Upper lobe of right lung (tissue), 1 donor: ENCODE results near the gene CGN. TPM values are rescaled to one million over a fixed set of nuclear protein-coding genes. Genes with fewer than 3 reads are reported as not detected.

Source experiments
- ATAC-seq: fragments of 200-7000 bp; cut with Tn5 transposase; one replicate; pipeline ENCODE4 v1.9.1; 2020; ENCODE audit warnings: mild to moderate bottlenecking, moderate library complexity
- DNase-seq: peaks from one replicate; pipeline ENCODE4 v3.0.0-alpha.2; 2020
- H3K27ac ChIP-seq: fragments of 200-600 bp; one replicate; pipeline ENCODE4 v1.8.0; 2022
- H3K27me3 ChIP-seq: fragments of 200-600 bp; one replicate; pipeline ENCODE4 v1.8.0; 2022; ENCODE audit warnings: mild to moderate bottlenecking
- H3K36me3 ChIP-seq: fragments of 200-600 bp; one replicate; pipeline ENCODE4 v1.8.0; 2022
- H3K4me1 ChIP-seq: fragments of 200-600 bp; one replicate; pipeline ENCODE4 v1.8.0; 2022
- H3K4me3 ChIP-seq: fragments of 200-600 bp; one replicate; pipeline ENCODE4 v1.8.0; 2022; ENCODE audit warnings: mild to moderate bottlenecking
- H3K9me3 ChIP-seq: fragments of 200-600 bp; one replicate; pipeline ENCODE4 v1.8.0; 2022
- intact Hi-C: fragments of 100-400 bp; cut with DNase I; formaldehyde crosslinking; loops from one replicate; pipeline ENCODE4 v1.11.0; 2022
- total RNA-seq: library from RNA; stranded (reverse); fragmentation: NEBNext Ultra II Directional; extraction: Animal tissue kit (Norgen Biotek cat#: 25700); gene quantifications from one replicate; pipeline ENCODE4 v1.2.1, GENCODE V29; 2021
- TF ChIP-seq, protein P1 (sequence below): fragments of 200-600 bp; IDR thresholded peaks from one replicate; pipeline ENCODE4 v1.8.0; 2022; ENCODE audit warnings: antibody characterized with exemption
- donor health status: DM: no; HTN: yes; CAD: no; lungs with severe emphysema.

CGN gene
- total RNA-seq, 1 donor from 2014 or later = 62.5 TPM

DNA sequence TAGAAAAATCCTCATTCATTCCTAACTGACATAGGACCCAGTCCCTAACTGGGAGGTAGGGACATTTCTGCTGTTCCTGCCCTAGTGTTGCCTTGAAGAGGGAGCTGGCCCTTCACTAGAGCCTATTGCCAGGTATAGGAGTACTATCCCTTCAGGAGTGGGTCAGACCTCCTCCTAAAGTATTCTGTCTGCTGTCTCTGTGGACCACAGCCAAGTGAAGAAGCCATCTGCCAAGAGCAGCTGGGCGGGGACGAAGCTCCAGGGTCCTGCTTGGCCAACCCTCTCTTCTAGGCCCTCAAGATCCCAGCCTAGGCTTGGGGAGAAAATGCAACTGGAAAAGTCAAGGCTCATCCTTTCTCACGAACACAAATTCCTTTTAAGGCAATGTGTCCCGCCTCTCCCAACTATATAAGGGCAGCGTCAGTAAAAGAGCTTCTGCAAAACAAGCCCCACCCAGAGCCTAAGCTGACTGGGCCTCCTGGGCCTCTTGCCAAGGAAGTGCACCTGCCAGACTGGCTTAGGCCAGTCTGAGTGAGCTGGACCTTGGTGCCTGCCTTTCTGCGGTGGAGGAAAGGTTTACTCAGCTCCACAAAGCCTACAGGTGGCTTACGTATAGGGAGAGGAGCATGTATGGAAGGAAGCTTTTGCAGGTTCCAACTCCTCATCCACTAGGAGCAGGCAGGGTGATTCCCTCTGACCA is 28.3 kb downstream of the CGN start:
- Histone ChIP-seq H3K4me1 (peaks cover 9% of the 10 kb centered on the region), H3K27me3 (no peaks in the 10 kb centered on the region), H3K36me3 (no peaks in the 10 kb centered on the region), H3K4me3 (peak overlapping the region; percentile 78), H3K27ac (peak overlapping the region; percentile 77), H3K9me3 (no peaks in the 10 kb centered on the region)
- intact Hi-C loops = loop anchor here (10.0 kb wide), 1 partner anchor 105 kb away; no protein-coding TSS in a partner anchor
- ATAC-seq (peak; percentile 79), DNase-seq (peak; percentile 92)
- TF ChIP-seq, protein P1, sequence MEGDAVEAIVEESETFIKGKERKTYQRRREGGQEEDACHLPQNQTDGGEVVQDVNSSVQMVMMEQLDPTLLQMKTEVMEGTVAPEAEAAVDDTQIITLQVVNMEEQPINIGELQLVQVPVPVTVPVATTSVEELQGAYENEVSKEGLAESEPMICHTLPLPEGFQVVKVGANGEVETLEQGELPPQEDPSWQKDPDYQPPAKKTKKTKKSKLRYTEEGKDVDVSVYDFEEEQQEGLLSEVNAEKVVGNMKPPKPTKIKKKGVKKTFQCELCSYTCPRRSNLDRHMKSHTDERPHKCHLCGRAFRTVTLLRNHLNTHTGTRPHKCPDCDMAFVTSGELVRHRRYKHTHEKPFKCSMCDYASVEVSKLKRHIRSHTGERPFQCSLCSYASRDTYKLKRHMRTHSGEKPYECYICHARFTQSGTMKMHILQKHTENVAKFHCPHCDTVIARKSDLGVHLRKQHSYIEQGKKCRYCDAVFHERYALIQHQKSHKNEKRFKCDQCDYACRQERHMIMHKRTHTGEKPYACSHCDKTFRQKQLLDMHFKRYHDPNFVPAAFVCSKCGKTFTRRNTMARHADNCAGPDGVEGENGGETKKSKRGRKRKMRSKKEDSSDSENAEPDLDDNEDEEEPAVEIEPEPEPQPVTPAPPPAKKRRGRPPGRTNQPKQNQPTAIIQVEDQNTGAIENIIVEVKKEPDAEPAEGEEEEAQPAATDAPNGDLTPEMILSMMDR = no peak

DNA sequence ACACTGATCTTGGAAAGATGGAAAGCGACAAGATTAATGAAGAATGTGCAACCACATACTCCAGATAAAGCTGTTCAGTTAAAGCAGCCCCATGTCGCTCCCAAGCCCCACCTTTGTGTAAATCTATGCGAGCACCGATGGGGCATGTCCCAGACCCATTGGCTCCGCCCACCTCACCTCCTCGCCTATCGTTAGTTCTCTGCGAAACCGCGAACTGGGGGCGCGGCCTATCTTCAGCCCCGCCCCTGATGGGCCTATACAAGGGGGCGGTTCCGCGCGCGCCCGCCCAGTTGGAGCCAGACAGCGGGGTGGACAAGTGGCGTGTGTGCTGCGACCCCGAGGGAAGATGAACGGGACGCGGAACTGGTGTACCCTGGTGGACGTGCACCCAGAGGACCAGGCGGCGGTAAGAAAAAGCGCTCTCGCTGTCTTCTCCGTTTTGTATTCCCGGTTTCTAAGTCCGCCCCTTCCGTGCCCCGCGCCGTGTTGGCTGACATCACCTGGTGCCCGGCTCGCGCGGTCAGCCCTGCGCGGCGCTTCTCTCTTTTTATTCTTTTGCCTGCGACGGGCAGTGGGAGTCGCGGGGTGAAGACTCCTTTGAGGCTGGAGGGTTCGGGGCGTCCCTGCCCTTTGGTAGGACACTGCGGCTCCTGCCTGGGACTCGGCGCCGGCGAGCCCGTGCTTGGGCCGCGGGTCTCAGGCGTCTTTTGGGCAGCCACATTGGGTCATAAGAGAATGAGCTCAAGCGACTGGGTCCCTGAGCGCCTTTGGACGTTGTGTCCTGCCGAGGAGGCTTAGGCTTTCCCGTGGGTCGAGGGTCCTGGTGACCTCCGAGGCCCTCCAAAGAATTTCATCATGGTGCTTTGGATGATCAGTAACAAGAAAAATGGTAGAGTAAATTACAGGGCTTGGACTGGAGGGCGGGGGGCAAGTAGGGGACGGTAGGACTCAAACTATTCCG is 29.1 kb downstream of the CGN start, which contains the start of gene TUFT1:
TSS of gene TUFT1 (plus strand) at position 289 of the 961 bp plus-strand sequence. CDS start at position 347, 58 bp downstream.
- TF ChIP-seq, protein P1 = no peak
- Histone ChIP-seq H3K36me3 (no peaks in the 10 kb centered on the region), H3K27me3 (no peaks in the 10 kb centered on the region), H3K9me3 (no peaks in the 10 kb centered on the region), H3K4me1 (peaks cover 9% of the 10 kb centered on the region), H3K4me3 (peak within 1 kb of the TSS; percentile 78), H3K27ac (peak within 1 kb of the TSS; percentile 77)
- DNase-seq (peak; percentile 98), ATAC-seq (peak; percentile 96)
- intact Hi-C loops = no loop called here

DNA sequence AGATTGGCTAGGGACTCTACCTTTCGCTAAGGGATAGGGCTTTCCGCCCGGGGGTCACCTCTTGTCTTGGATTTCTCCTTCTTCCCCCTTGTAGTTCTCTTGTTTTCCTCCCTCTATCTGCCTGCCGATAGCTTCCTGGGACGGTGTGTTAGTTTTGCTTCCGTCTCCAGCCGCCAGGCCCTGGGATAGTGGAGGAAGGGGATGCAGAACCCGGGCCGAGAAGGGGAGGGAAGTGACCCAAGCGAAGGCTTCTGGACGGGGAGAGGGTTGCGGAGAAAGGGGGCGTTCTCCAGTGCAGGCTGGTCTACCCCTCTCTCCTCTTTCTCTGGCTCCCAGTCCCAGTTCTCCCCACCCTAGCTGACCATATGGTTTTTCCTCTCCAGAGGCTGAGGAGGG is 29.8 kb downstream of the CGN start:
- no peaks in the 10 kb centered on the region for H3K27me3 ChIP-seq
- intact Hi-C loops = no loop called here
- ATAC-seq (no peak), DNase-seq (no peak)
- no peaks in the 10 kb centered on the region for H3K9me3 ChIP-seq
- H3K4me1 ChIP-seq = peaks cover 9% of the 10 kb centered on the region
- peak overlapping the region; percentile 78 for H3K4me3 ChIP-seq
- no peaks in the 10 kb centered on the region for H3K36me3 ChIP-seq
- peak overlapping the region; percentile 77 for H3K27ac ChIP-seq
- TF ChIP-seq, protein P1 = no peak

DNA sequence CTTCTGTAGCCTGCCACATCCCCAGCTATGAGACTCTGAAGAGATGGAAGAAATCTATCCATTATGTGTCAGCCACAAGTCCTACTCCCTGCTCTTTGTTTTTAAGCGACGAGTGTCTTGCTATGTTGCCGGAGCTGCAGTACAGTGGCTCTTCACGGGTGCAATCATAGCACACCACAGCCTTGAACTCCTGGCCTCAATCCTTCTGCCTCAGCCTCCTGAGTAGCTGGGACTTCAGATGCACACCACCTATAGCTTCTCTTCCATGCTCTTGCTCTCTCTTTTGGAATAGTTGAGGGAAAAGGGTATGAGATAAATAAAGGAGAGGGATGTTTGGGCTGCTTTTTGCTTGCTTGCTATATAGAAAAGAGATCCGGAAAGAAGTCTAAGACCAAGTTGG is 30.6 kb downstream of the CGN start:
- no peaks in the 10 kb centered on the region for H3K27me3 ChIP-seq
- no peak overlapping the region for H3K27ac ChIP-seq
- ATAC-seq (no peak), DNase-seq (no peak)
- H3K4me1 ChIP-seq = peaks cover 13% of the 10 kb centered on the region
- no peaks in the 10 kb centered on the region for H3K36me3 ChIP-seq
- no peaks in the 10 kb centered on the region for H3K9me3 ChIP-seq
- peak overlapping the region; percentile 78 for H3K4me3 ChIP-seq
- TF ChIP-seq, protein P1 = no peak
- intact Hi-C loops = no loop called here

DNA sequence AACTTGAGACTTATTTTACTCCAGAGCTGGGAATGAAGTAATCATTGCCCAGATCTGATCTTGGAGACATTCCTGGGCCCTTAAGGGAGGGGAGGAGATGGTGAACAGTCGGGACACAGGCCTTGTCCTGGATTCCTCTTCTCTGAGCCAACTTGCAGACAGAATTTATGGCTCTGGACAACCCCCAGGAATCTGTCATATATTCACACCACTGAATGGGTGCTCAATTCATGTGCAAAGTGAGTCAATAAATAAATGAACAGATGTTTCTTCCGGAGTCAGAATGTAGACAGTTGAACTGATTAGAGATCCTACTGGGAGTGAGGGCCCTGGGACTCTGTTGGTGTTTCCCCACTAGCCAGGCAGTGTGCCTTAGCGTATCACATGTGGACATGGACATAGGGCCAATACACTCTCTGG is 31.5 kb downstream of the CGN start:
- DNase-seq (no peak), ATAC-seq (no peak)
- intact Hi-C loops = no loop called here
- Histone ChIP-seq H3K4me3 (no peak overlapping the region), H3K27ac (no peak overlapping the region), H3K36me3 (no peaks in the 10 kb centered on the region), H3K9me3 (no peaks in the 10 kb centered on the region), H3K4me1 (peaks cover 23% of the 10 kb centered on the region), H3K27me3 (no peaks in the 10 kb centered on the region)
- TF ChIP-seq, protein P1 = no peak
